SIG-M5 treated with dmso at 0.1 percent for 504 hours (cell line): ENCODE data around the gene TKTL1.
A peak's percentile ranks its signal among the peaks of the same experiment; 100 is the strongest.

Experiments used
- DNase-seq: peaks from one replicate; lab custom pipeline; 2025; ENCODE audit not compliant: unreplicated experiment; lab: John Stamatoyannopoulos, UW

TKTL1 gene

GRCh38 chrX:154374313-154375155 is 78.9 kb downstream of the TKTL1 start, which contains the start of gene FLNA:
FLNA (minus strand) TSS chrX:154374634; CDS start chrX:154371245, 3,389 bp downstream.
- DNase-seq = no peak

- no peak for DNase-seq
Observed at GRCh38 chrX:154375156-154375504, 79.5 kb downstream of the TKTL1 start.

GRCh38 chrX:154376774-154377173 is 81.2 kb downstream of the TKTL1 start:
- no peak for DNase-seq

GRCh38 chrX:154378059-154378798 is 82.6 kb downstream of the TKTL1 start:
- DNase-seq = peak; percentile 10

GRCh38 chrX:154378799-154379568 is 83.4 kb downstream of the TKTL1 start, which contains the start of gene EMD:
EMD (plus strand) TSS chrX:154379295; CDS start chrX:154379485, 190 bp downstream.
- DNase-seq = peak; percentile 99

GRCh38 chrX:154379569-154379951 is 84.0 kb downstream of the TKTL1 start:
- no peak for DNase-seq
